ENCODE results near the gene PTRH1.

DNA sequence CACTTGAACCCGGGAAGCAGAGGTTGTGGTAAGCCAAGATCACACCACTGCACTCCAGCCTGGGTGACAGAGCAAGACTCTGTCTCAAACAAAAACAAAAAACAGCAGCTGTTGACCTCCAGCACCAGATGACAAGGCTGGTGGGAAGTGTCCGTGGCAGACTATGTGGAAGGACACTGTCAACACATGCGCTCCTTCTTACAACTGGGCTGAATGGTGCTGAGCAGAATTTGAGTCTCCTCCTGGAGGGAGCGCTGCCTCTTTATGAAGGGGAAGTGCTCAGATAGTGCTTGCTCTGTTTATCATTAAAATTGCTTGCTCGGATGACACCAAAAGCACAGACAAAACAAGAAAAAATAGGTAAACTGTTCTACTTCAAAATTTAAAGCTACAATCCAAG is 17.9 kb downstream of the PTRH1 start:
- no peak for TF ChIP-seq POLR2A (IDR thresholded peaks at IDR 0.05)
- TF ChIP-seq, protein P1, sequence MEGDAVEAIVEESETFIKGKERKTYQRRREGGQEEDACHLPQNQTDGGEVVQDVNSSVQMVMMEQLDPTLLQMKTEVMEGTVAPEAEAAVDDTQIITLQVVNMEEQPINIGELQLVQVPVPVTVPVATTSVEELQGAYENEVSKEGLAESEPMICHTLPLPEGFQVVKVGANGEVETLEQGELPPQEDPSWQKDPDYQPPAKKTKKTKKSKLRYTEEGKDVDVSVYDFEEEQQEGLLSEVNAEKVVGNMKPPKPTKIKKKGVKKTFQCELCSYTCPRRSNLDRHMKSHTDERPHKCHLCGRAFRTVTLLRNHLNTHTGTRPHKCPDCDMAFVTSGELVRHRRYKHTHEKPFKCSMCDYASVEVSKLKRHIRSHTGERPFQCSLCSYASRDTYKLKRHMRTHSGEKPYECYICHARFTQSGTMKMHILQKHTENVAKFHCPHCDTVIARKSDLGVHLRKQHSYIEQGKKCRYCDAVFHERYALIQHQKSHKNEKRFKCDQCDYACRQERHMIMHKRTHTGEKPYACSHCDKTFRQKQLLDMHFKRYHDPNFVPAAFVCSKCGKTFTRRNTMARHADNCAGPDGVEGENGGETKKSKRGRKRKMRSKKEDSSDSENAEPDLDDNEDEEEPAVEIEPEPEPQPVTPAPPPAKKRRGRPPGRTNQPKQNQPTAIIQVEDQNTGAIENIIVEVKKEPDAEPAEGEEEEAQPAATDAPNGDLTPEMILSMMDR (IDR thresholded peaks at IDR 0.05): no peak

All from adrenal gland (tissue), 5 donors.